ENCODE measurements around the gene BCLAF3. TPM values are rescaled to one million over a fixed set of nuclear protein-coding genes. Genes with fewer than 3 reads are reported as not detected.

BCLAF3 gene
- total RNA-seq, 1 experiment from 2014 or later = 8.1 TPM

DNA sequence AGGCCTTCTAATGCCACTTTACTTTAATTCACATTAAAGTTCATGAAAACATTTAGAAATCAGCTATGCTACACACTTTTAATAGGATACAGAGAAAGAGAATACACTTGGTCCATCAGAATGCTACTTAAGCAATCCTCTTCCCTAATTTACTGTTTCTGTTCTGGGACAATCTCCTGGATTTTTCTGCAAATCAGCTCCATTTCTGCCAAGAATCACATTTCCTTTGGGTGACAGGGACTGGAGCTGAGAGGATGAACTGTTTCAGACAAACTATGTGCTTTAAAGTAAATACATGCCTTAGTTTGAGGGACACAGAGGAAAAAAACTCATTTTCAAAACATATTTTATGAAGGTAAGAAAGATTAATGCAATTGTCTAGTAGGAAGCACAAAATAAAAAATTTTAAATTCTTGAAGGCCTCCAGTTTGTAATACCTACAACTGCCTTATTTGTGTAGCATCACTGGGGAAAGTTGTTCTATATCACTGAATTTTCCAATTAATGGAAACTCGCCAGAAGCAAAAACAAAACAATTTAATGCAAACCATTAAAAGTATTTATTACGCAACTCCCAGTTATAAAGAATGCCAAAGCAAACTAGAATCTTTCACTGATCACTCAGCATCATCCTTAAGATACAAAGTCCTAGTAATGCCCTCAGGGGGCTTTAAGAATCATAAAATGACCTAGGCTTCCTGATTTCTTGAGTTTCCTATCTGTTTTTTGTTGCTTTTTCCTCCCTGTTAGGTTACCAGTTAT, 36.3 kb downstream of the BCLAF3 start:
- ATAC-seq (no peak), DNase-seq (ENCODE audit: low spot score) (no peak)
- TF ChIP-seq EMX1 (CRISPR knock-in tag; IDR thresholded peaks at IDR 0.05) = no peak
- TF ChIP-seq ZNF671 (CRISPR knock-in tag; IDR thresholded peaks at IDR 0.05) = no peak
- no peak for TF ChIP-seq ZNF232 (CRISPR knock-in tag; IDR thresholded peaks at IDR 0.05)
- no peak for TF ChIP-seq JUN (CRISPR knock-in tag; IDR thresholded peaks at IDR 0.05)
- TF ChIP-seq NR1H2 (CRISPR knock-in tag; IDR thresholded peaks at IDR 0.05) = no peak
- TF ChIP-seq ELF4 (CRISPR knock-in tag; IDR thresholded peaks at IDR 0.05; ENCODE audit: low read depth) = no peak
- TF ChIP-seq, protein P1, sequence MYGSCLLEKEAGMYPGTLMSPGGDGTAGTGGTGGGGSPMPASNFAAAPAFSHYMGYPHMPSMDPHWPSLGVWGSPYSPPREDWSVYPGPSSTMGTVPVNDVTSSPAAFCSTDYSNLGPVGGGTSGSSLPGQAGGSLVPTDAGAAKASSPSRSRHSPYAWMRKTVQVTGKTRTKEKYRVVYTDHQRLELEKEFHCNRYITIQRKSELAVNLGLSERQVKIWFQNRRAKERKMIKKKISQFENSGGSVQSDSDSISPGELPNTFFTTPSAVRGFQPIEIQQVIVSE (CRISPR knock-in tag; IDR thresholded peaks at IDR 0.05; ENCODE audit: borderline replicate concordance) = no peak
- TF ChIP-seq, protein P2, sequence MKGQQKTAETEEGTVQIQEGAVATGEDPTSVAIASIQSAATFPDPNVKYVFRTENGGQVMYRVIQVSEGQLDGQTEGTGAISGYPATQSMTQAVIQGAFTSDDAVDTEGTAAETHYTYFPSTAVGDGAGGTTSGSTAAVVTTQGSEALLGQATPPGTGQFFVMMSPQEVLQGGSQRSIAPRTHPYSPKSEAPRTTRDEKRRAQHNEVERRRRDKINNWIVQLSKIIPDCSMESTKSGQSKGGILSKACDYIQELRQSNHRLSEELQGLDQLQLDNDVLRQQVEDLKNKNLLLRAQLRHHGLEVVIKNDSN (CRISPR knock-in tag; IDR thresholded peaks at IDR 0.05) = no peak
- TF ChIP-seq, protein P3, sequence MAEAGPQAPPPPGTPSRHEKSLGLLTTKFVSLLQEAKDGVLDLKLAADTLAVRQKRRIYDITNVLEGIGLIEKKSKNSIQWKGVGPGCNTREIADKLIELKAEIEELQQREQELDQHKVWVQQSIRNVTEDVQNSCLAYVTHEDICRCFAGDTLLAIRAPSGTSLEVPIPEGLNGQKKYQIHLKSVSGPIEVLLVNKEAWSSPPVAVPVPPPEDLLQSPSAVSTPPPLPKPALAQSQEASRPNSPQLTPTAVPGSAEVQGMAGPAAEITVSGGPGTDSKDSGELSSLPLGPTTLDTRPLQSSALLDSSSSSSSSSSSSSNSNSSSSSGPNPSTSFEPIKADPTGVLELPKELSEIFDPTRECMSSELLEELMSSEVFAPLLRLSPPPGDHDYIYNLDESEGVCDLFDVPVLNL (CRISPR knock-in tag; IDR thresholded peaks at IDR 0.05; ENCODE audit: borderline replicate concordance, low read depth) = no peak
- TF ChIP-seq ATF1 (CRISPR knock-in tag; IDR thresholded peaks at IDR 0.05) = no peak
- no peak for TF ChIP-seq NFATC4 (CRISPR knock-in tag; IDR thresholded peaks at IDR 0.05)
- no peak for TF ChIP-seq NFE2L1 (CRISPR knock-in tag; IDR thresholded peaks at IDR 0.05)
- TF ChIP-seq ESRRA (CRISPR knock-in tag; IDR thresholded peaks at IDR 0.05; ENCODE audit: borderline replicate concordance) = no peak
- no peak for TF ChIP-seq ZNF416 (CRISPR knock-in tag; IDR thresholded peaks at IDR 0.05)
- TF ChIP-seq MYBL2 (CRISPR knock-in tag; IDR thresholded peaks at IDR 0.05) = no peak
- TF ChIP-seq, protein P4, sequence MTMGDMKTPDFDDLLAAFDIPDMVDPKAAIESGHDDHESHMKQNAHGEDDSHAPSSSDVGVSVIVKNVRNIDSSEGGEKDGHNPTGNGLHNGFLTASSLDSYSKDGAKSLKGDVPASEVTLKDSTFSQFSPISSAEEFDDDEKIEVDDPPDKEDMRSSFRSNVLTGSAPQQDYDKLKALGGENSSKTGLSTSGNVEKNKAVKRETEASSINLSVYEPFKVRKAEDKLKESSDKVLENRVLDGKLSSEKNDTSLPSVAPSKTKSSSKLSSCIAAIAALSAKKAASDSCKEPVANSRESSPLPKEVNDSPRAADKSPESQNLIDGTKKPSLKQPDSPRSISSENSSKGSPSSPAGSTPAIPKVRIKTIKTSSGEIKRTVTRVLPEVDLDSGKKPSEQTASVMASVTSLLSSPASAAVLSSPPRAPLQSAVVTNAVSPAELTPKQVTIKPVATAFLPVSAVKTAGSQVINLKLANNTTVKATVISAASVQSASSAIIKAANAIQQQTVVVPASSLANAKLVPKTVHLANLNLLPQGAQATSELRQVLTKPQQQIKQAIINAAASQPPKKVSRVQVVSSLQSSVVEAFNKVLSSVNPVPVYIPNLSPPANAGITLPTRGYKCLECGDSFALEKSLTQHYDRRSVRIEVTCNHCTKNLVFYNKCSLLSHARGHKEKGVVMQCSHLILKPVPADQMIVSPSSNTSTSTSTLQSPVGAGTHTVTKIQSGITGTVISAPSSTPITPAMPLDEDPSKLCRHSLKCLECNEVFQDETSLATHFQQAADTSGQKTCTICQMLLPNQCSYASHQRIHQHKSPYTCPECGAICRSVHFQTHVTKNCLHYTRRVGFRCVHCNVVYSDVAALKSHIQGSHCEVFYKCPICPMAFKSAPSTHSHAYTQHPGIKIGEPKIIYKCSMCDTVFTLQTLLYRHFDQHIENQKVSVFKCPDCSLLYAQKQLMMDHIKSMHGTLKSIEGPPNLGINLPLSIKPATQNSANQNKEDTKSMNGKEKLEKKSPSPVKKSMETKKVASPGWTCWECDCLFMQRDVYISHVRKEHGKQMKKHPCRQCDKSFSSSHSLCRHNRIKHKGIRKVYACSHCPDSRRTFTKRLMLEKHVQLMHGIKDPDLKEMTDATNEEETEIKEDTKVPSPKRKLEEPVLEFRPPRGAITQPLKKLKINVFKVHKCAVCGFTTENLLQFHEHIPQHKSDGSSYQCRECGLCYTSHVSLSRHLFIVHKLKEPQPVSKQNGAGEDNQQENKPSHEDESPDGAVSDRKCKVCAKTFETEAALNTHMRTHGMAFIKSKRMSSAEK (CRISPR knock-in tag; IDR thresholded peaks at IDR 0.05; ENCODE audit: borderline replicate concordance) = no peak
- no peak for TF ChIP-seq NR2C2 (CRISPR knock-in tag; IDR thresholded peaks at IDR 0.05)
- TF ChIP-seq, protein P5, sequence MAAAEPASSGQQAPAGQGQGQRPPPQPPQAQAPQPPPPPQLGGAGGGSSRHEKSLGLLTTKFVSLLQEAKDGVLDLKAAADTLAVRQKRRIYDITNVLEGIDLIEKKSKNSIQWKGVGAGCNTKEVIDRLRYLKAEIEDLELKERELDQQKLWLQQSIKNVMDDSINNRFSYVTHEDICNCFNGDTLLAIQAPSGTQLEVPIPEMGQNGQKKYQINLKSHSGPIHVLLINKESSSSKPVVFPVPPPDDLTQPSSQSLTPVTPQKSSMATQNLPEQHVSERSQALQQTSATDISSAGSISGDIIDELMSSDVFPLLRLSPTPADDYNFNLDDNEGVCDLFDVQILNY (CRISPR knock-in tag; IDR thresholded peaks at IDR 0.05) = no peak
- TF ChIP-seq, protein P6, sequence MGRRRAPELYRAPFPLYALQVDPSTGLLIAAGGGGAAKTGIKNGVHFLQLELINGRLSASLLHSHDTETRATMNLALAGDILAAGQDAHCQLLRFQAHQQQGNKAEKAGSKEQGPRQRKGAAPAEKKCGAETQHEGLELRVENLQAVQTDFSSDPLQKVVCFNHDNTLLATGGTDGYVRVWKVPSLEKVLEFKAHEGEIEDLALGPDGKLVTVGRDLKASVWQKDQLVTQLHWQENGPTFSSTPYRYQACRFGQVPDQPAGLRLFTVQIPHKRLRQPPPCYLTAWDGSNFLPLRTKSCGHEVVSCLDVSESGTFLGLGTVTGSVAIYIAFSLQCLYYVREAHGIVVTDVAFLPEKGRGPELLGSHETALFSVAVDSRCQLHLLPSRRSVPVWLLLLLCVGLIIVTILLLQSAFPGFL (CRISPR knock-in tag; IDR thresholded peaks at IDR 0.05; ENCODE audit: borderline replicate concordance) = no peak
- TF ChIP-seq, protein P7, sequence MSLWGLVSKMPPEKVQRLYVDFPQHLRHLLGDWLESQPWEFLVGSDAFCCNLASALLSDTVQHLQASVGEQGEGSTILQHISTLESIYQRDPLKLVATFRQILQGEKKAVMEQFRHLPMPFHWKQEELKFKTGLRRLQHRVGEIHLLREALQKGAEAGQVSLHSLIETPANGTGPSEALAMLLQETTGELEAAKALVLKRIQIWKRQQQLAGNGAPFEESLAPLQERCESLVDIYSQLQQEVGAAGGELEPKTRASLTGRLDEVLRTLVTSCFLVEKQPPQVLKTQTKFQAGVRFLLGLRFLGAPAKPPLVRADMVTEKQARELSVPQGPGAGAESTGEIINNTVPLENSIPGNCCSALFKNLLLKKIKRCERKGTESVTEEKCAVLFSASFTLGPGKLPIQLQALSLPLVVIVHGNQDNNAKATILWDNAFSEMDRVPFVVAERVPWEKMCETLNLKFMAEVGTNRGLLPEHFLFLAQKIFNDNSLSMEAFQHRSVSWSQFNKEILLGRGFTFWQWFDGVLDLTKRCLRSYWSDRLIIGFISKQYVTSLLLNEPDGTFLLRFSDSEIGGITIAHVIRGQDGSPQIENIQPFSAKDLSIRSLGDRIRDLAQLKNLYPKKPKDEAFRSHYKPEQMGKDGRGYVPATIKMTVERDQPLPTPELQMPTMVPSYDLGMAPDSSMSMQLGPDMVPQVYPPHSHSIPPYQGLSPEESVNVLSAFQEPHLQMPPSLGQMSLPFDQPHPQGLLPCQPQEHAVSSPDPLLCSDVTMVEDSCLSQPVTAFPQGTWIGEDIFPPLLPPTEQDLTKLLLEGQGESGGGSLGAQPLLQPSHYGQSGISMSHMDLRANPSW (CRISPR knock-in tag; conservative IDR thresholded peaks at IDR 0.05; ENCODE audit: low read depth) = no peak
- Mint-ChIP-seq H3K27me3 (ENCODE audit: low read depth) (no peaks in the 10 kb centered on the region), H3K27ac (no peak overlapping the region), H3K4me3 (no peak overlapping the region), H3K9me3 (no peaks in the 10 kb centered on the region), H3K4me1 (no peaks in the 10 kb centered on the region), H3K36me3 (0 out of 2 replicates have a peak, but pooled peaks cover 6% of the 10 kb centered on the region)
- ChIA-PET POLR2A (no interaction called here), CTCF (no interaction called here)

All from WTC11 (cell line).